Measurements from ENCODE around the gene DDAH1. TPM values are rescaled to one million over a fixed set of nuclear protein-coding genes. Genes with fewer than 3 reads are reported as not detected.
"Not testable (repeated sequence)": the region's sequence is repeated elsewhere in the genome, so short reads cannot be mapped to it uniquely, and the experiment has no call there.

DDAH1 gene
- total RNA-seq (2014; rRNA removed; shearing (Covaris generic); ENCODE audit: low replicate concordance), result 0.15 TPM in 1 of 2 replicates, not detected in the other

GRCh38 chr1:85465099-85465785 lies at the start of gene DDAH1:
Gene DDAH1 (minus strand): TSS chr1:85465159. CDS start chr1:85465045, 114 bp downstream.
- H3K27me3 ChIP-seq (ENCODE audit: low read length), result no peaks in the 10 kb centered on the region

GRCh38 chr1:85513998-85514397 lies 49.0 kb upstream of the DDAH1 start:
- H3K4me3 ChIP-seq (ENCODE audit: low read length); H3K4me1 ChIP-seq (ENCODE audit: low read length); H4K20me1 ChIP-seq (ENCODE audit: insufficient read depth, low read depth, low read length); H3K79me2 ChIP-seq (ENCODE audit: low read length); H3K4me2 ChIP-seq (ENCODE audit: low read depth, low read length, poor library complexity, severe bottlenecking); H3K27ac ChIP-seq (ENCODE audit: low read length); H3K9me3 ChIP-seq (ENCODE audit: low read length); H3K36me3 ChIP-seq (ENCODE audit: insufficient read depth, low read length); H3K9me2 ChIP-seq (replicated peaks; ENCODE audit: insufficient read depth, low read length); H2AFZ ChIP-seq (ENCODE audit: low read length); DNase-seq; H3K9ac ChIP-seq (ENCODE audit: low read length); H3K27me3 ChIP-seq (ENCODE audit: low read length): not testable (repeated sequence)

More at GRCh38 chr1:85465099-85465785, at the start of gene DDAH1:
- Histone ChIP-seq H3K27ac (ENCODE audit: low read length) (no peak within 1 kb of the TSS), H3K4me3 (ENCODE audit: low read length) (peak within 1 kb of the TSS; percentile 40; the same call in 1 of the 2 replicates), H3K4me1 (ENCODE audit: low read length) (no peaks in the 10 kb centered on the region), H3K9me2 (replicated peaks; ENCODE audit: insufficient read depth, low read length) (no peaks in the 10 kb centered on the region), H3K4me2 (ENCODE audit: low read depth, low read length, poor library complexity, severe bottlenecking) (peak within 1 kb of the TSS; percentile 44), H3K79me2 (ENCODE audit: low read length) (no peaks in the 10 kb centered on the region), H2AFZ (ENCODE audit: low read length) (no peak within 1 kb of the TSS), H3K9me3 (ENCODE audit: low read length) (no peaks in the 10 kb centered on the region), H3K9ac (ENCODE audit: low read length) (no peak within 1 kb of the TSS), H3K36me3 (ENCODE audit: insufficient read depth, low read length) (no peaks in the 10 kb centered on the region), H4K20me1 (ENCODE audit: insufficient read depth, low read depth, low read length) (no peaks in the 10 kb centered on the region)
- DNase-seq, result no peak

GRCh38 chr1:85504417-85504816 lies 39.5 kb upstream of the DDAH1 start:
- Histone ChIP-seq H3K27ac (ENCODE audit: low read length) (no peak overlapping the region), H3K4me3 (ENCODE audit: low read length) (no peak overlapping the region), H3K4me2 (ENCODE audit: low read depth, low read length, poor library complexity, severe bottlenecking) (no peak overlapping the region), H2AFZ (ENCODE audit: low read length) (no peak overlapping the region), H3K4me1 (ENCODE audit: low read length) (no peaks in the 10 kb centered on the region), H3K36me3 (ENCODE audit: insufficient read depth, low read length) (no peaks in the 10 kb centered on the region), H3K27me3 (ENCODE audit: low read length) (no peaks in the 10 kb centered on the region), H3K79me2 (ENCODE audit: low read length) (no peaks in the 10 kb centered on the region), H3K9me2 (replicated peaks; ENCODE audit: insufficient read depth, low read length) (no peaks in the 10 kb centered on the region), H3K9ac (ENCODE audit: low read length) (no peak overlapping the region), H4K20me1 (ENCODE audit: insufficient read depth, low read depth, low read length) (no peaks in the 10 kb centered on the region), H3K9me3 (ENCODE audit: low read length) (no peaks in the 10 kb centered on the region)
- no peak for DNase-seq

GRCh38 chr1:85502625-85503083 lies 37.7 kb upstream of the DDAH1 start:
- DNase-seq, result peak; percentile 76
- no peaks in the 10 kb centered on the region for H3K79me2 ChIP-seq (ENCODE audit: low read length)
- H3K4me1 ChIP-seq (ENCODE audit: low read length), result no peaks in the 10 kb centered on the region
- H2AFZ ChIP-seq (ENCODE audit: low read length), result no peak overlapping the region
- no peaks in the 10 kb centered on the region for H3K36me3 ChIP-seq (ENCODE audit: insufficient read depth, low read length)
- no peak overlapping the region for H3K27ac ChIP-seq (ENCODE audit: low read length)
- no peaks in the 10 kb centered on the region for H4K20me1 ChIP-seq (ENCODE audit: insufficient read depth, low read depth, low read length)
- H3K9ac ChIP-seq (ENCODE audit: low read length), result no peak overlapping the region
- H3K27me3 ChIP-seq (ENCODE audit: low read length), result no peaks in the 10 kb centered on the region
- no peaks in the 10 kb centered on the region for H3K9me2 ChIP-seq (replicated peaks; ENCODE audit: insufficient read depth, low read length)
- H3K9me3 ChIP-seq (ENCODE audit: low read length), result no peaks in the 10 kb centered on the region
- no peak overlapping the region for H3K4me2 ChIP-seq (ENCODE audit: low read depth, low read length, poor library complexity, severe bottlenecking)
- no peak overlapping the region for H3K4me3 ChIP-seq (ENCODE audit: low read length)

- Histone ChIP-seq H3K27ac (ENCODE audit: low read length) (no peak overlapping the region), H3K9me2 (replicated peaks; ENCODE audit: insufficient read depth, low read length) (no peaks in the 10 kb centered on the region), H3K4me2 (ENCODE audit: low read depth, low read length, poor library complexity, severe bottlenecking) (no peak overlapping the region), H3K4me1 (ENCODE audit: low read length) (no peaks in the 10 kb centered on the region), H3K79me2 (ENCODE audit: low read length) (no peaks in the 10 kb centered on the region), H3K27me3 (ENCODE audit: low read length) (no peaks in the 10 kb centered on the region), H3K9me3 (ENCODE audit: low read length) (no peaks in the 10 kb centered on the region), H2AFZ (ENCODE audit: low read length) (no peak overlapping the region), H3K9ac (ENCODE audit: low read length) (no peak overlapping the region), H4K20me1 (ENCODE audit: insufficient read depth, low read depth, low read length) (no peaks in the 10 kb centered on the region), H3K4me3 (ENCODE audit: low read length) (no peak overlapping the region), H3K36me3 (ENCODE audit: insufficient read depth, low read length) (no peaks in the 10 kb centered on the region)
- DNase-seq, result no peak
Observed at GRCh38 chr1:85502171-85502570, 37.2 kb upstream of the DDAH1 start.

- H3K79me2 ChIP-seq (ENCODE audit: low read length), result no peaks in the 10 kb centered on the region
- H3K4me2 ChIP-seq (ENCODE audit: low read depth, low read length, poor library complexity, severe bottlenecking), result no peak overlapping the region
- no peaks in the 10 kb centered on the region for H3K9me3 ChIP-seq (ENCODE audit: low read length)
- H3K27ac ChIP-seq (ENCODE audit: low read length), result no peak overlapping the region
- no peaks in the 10 kb centered on the region for H3K27me3 ChIP-seq (ENCODE audit: low read length)
- H3K36me3 ChIP-seq (ENCODE audit: insufficient read depth, low read length), result no peaks in the 10 kb centered on the region
- no peaks in the 10 kb centered on the region for H3K9me2 ChIP-seq (replicated peaks; ENCODE audit: insufficient read depth, low read length)
- no peak for DNase-seq
- H3K4me3 ChIP-seq (ENCODE audit: low read length), result no peak overlapping the region
- no peak overlapping the region for H2AFZ ChIP-seq (ENCODE audit: low read length)
- no peak overlapping the region for H3K9ac ChIP-seq (ENCODE audit: low read length)
- no peaks in the 10 kb centered on the region for H4K20me1 ChIP-seq (ENCODE audit: insufficient read depth, low read depth, low read length)
- no peaks in the 10 kb centered on the region for H3K4me1 ChIP-seq (ENCODE audit: low read length)
Observed at GRCh38 chr1:85501355-85501898, 36.5 kb upstream of the DDAH1 start.

- Histone ChIP-seq H3K4me2 (ENCODE audit: low read depth, low read length, poor library complexity, severe bottlenecking) (no peak overlapping the region), H3K27me3 (ENCODE audit: low read length) (no peaks in the 10 kb centered on the region), H3K27ac (ENCODE audit: low read length) (no peak overlapping the region), H3K4me1 (ENCODE audit: low read length) (peaks cover 23% of the 10 kb centered on the region), H3K9ac (ENCODE audit: low read length) (no peak overlapping the region), H3K9me2 (replicated peaks; ENCODE audit: insufficient read depth, low read length) (no peaks in the 10 kb centered on the region), H2AFZ (ENCODE audit: low read length) (no peak overlapping the region), H3K79me2 (ENCODE audit: low read length) (no peaks in the 10 kb centered on the region), H3K4me3 (ENCODE audit: low read length) (no peak overlapping the region), H3K36me3 (ENCODE audit: insufficient read depth, low read length) (no peaks in the 10 kb centered on the region), H4K20me1 (ENCODE audit: insufficient read depth, low read depth, low read length) (no peaks in the 10 kb centered on the region), H3K9me3 (ENCODE audit: low read length) (no peaks in the 10 kb centered on the region)
- no peak for DNase-seq
Observed at GRCh38 chr1:85496941-85497582, 32.1 kb upstream of the DDAH1 start.

GRCh38 chr1:85495556-85495955 lies 30.6 kb upstream of the DDAH1 start:
- Histone ChIP-seq H4K20me1 (ENCODE audit: insufficient read depth, low read depth, low read length) (no peaks in the 10 kb centered on the region), H3K27ac (ENCODE audit: low read length) (no peak overlapping the region), H2AFZ (ENCODE audit: low read length) (no peak overlapping the region), H3K9me2 (replicated peaks; ENCODE audit: insufficient read depth, low read length) (no peaks in the 10 kb centered on the region), H3K79me2 (ENCODE audit: low read length) (no peaks in the 10 kb centered on the region), H3K36me3 (ENCODE audit: insufficient read depth, low read length) (no peaks in the 10 kb centered on the region), H3K9ac (ENCODE audit: low read length) (no peak overlapping the region), H3K27me3 (ENCODE audit: low read length) (no peaks in the 10 kb centered on the region), H3K4me3 (ENCODE audit: low read length) (no peak overlapping the region), H3K9me3 (ENCODE audit: low read length) (no peaks in the 10 kb centered on the region), H3K4me1 (ENCODE audit: low read length) (peaks cover 28% of the 10 kb centered on the region), H3K4me2 (ENCODE audit: low read depth, low read length, poor library complexity, severe bottlenecking) (no peak overlapping the region)
- DNase-seq, result no peak

All from Karpas-422 (cell line).